ENCODE results near the gene TAP1.
A peak's percentile ranks its signal among the peaks of the same experiment; 100 is the strongest.

Gene TAP1

GRCh38 chr6:32862725-32863124 lies 9.2 kb upstream of the TAP1 start:
- DNase-seq, result no peak

GRCh38 chr6:32860674-32861073 lies 7.2 kb upstream of the TAP1 start:
- no peak for DNase-seq

- no peak for DNase-seq
These were observed 4.7 kb upstream of the TAP1 start for GRCh38 chr6:32858194-32858593.

- DNase-seq, result no peak
These were observed 3.8 kb upstream of the TAP1 start for GRCh38 chr6:32857156-32857891.

GRCh38 chr6:32855467-32856174 lies 2.1 kb upstream of the TAP1 start:
- no peak for DNase-seq

- DNase-seq, result no peak
These were observed 1.1 kb upstream of the TAP1 start for GRCh38 chr6:32854376-32855178.

GRCh38 chr6:32852844-32853540 lies 512 bp downstream of the TAP1 start:
- no peak for DNase-seq

GRCh38 chr6:32852018-32852843 lies 1.3 kb downstream of the TAP1 start:
- no peak for DNase-seq

GRCh38 chr6:32851025-32851424 lies 2.5 kb downstream of the TAP1 start:
- no peak for DNase-seq

GRCh38 chr6:32849126-32849525 lies 4.4 kb downstream of the TAP1 start:
- DNase-seq, result no peak

GRCh38 chr6:32847795-32848194 lies 5.7 kb downstream of the TAP1 start:
- DNase-seq, result no peak

- DNase-seq, result no peak
These were observed 6.5 kb downstream of the TAP1 start for GRCh38 chr6:32847004-32847403.

GRCh38 chr6:32845384-32845884 lies 8.1 kb downstream of the TAP1 start:
- DNase-seq, result no peak

- DNase-seq, result no peak
These were observed 8.6 kb downstream of the TAP1 start for GRCh38 chr6:32844839-32845383.

- peak; percentile 27 to 44 for DNase-seq
These were observed 9.3 kb downstream of the TAP1 start, which contains the start of gene PSMB8 for GRCh38 chr6:32843979-32844838. Gene PSMB8, minus strand, starts transcription at chr6:32844047. Its CDS starts 51 bp downstream, at chr6:32843996.

- no peak for DNase-seq
These were observed 10.0 kb downstream of the TAP1 start for GRCh38 chr6:32843331-32843978.

- no peak for DNase-seq
These were observed 10.8 kb downstream of the TAP1 start for GRCh38 chr6:32842690-32843089.

GRCh38 chr6:32842021-32842650 lies 11.4 kb downstream of the TAP1 start:
- DNase-seq, result no peak

- DNase-seq, result no peak
These were observed 12.8 kb downstream of the TAP1 start for GRCh38 chr6:32840604-32841246.

Data from NCI-H446 (cell line).